Activated CD4-positive, alpha-beta T cell treated with anti-CD3 and anti-CD28 coated beads, Interleukin-2, amount 50 U/mL, for 1 hour (primary cell): ENCODE measurements around the gene ADTRP.

ENCODE experiments used
- DNase-seq: peaks from one replicate; pipeline ENCODE4 v3.0.0-alpha.2; 2020

Gene ADTRP

GRCh38 chr6:11722805-11723631, 55.6 kb downstream of the ADTRP start:
- no peak for DNase-seq

GRCh38 chr6:11722220-11722619, 56.4 kb downstream of the ADTRP start:
- no peak for DNase-seq

GRCh38 chr6:11718463-11718862, 60.1 kb downstream of the ADTRP start:
- DNase-seq, result no peak

- DNase-seq, result no peak
Measured at GRCh38 chr6:11718031-11718430, 60.6 kb downstream of the ADTRP start.

GRCh38 chr6:11714798-11715285, 63.8 kb downstream of the ADTRP start:
- no peak for DNase-seq

GRCh38 chr6:11714116-11714797, 64.3 kb downstream of the ADTRP start:
- DNase-seq, result peak; percentile 32

- DNase-seq, result no peak
Measured at GRCh38 chr6:11712760-11713159, 65.8 kb downstream of the ADTRP start.

- no peak for DNase-seq
Measured at GRCh38 chr6:11711984-11712711, 66.5 kb downstream of the ADTRP start.

- no peak for DNase-seq
Measured at GRCh38 chr6:11711003-11711983, 67.3 kb downstream of the ADTRP start.

- DNase-seq, result peak; percentile 61
Measured at GRCh38 chr6:11710311-11710761, 68.3 kb downstream of the ADTRP start.

- no peak for DNase-seq
Measured at GRCh38 chr6:11706171-11706570, 72.4 kb downstream of the ADTRP start.

GRCh38 chr6:11705483-11705882, 73.1 kb downstream of the ADTRP start:
- no peak for DNase-seq

GRCh38 chr6:11705069-11705468, 73.5 kb downstream of the ADTRP start:
- no peak for DNase-seq

GRCh38 chr6:11703725-11704124, 74.9 kb downstream of the ADTRP start:
- no peak for DNase-seq

- DNase-seq, result no peak
Measured at GRCh38 chr6:11702500-11703130, 76.0 kb downstream of the ADTRP start.

GRCh38 chr6:11702089-11702488, 76.5 kb downstream of the ADTRP start:
- no peak for DNase-seq

- no peak for DNase-seq
Measured at GRCh38 chr6:11701573-11701972, 77.0 kb downstream of the ADTRP start.

GRCh38 chr6:11700118-11700718, 78.4 kb downstream of the ADTRP start:
- no peak for DNase-seq

GRCh38 chr6:11699576-11699975, 79.0 kb downstream of the ADTRP start:
- no peak for DNase-seq

GRCh38 chr6:11692451-11693376, 85.9 kb downstream of the ADTRP start:
- DNase-seq, result no peak
